HCT116 (cell line): ENCODE results near the gene MT1G. TPM values are rescaled to one million over a fixed set of nuclear protein-coding genes. Genes with fewer than 3 reads are reported as not detected.

Experiments
- ATAC-seq: fragments of 200-7000 bp; cut with Tn5 transposase; 2 replicates; pipeline ENCODE4 v1.9.1; 2020; ENCODE audit warnings: mild to moderate bottlenecking, moderate library complexity
- BruUV-seq: library from RNA; stranded (reverse); fragments of 400-500 nt; replicated peaks from 2 replicates; lab custom pipeline; 2021; lab: Mats Ljungman, UMichigan
- CTCF ChIA-PET: fragments of 300-600 bp; sonication (Branson Sonifier 250); formaldehyde crosslinking; loops from one replicate; lab custom pipeline; 2021; ENCODE audit warnings: antibody characterized with exemption; lab: Charles Lee
- POLR2A ChIA-PET: fragments of 300-600, 350-600 bp; sonication (Branson Sonifier 250); formaldehyde crosslinking; loops from one replicate; lab custom pipeline; 2021; ENCODE audit warnings: antibody characterized with exemption; lab: Charles Lee
- RAD21 ChIA-PET, 2 experiments: fragments of 300-600 bp; sonication (Branson Sonifier 250); formaldehyde crosslinking; loops; one replicate each; lab custom pipeline; 2023; ENCODE audit warnings: low total read pairs in 2 of 2; ENCODE audit not compliant: uncharacterized antibody in 2 of 2, unreplicated experiment in 2 of 2, low non-redundant PET in 1 of 2; lab: Charles Lee
- DNase-seq: peaks from one replicate; pipeline ENCODE4 v3.0.0-alpha.2; 2010; ENCODE audit warnings: low read depth, low spot score
- H2AFZ ChIP-seq: fragments of 200-600 bp; shearing (Covaris generic), sonication (generic); 2 replicates; pipeline ENCODE4 v1.6.1; 2017; ENCODE audit warnings: low read depth, mixed run types, mixed read lengths, antibody characterized with exemption, low read length; ENCODE audit not compliant: poor library complexity, severe bottlenecking
- H3K27ac ChIP-seq: 2 replicates; pipeline ENCODE4 v1.5.1; 2012; ENCODE audit warnings: low read depth, low read length
- H3K27me3 ChIP-seq: fragments of 200-600 bp; sonication (generic); 2 replicates; pipeline ENCODE4 v1.6.1; 2016; ENCODE audit warnings: mixed run types, low read length, mixed read lengths; ENCODE audit not compliant: insufficient read depth
- H3K36me3 ChIP-seq, 2 experiments: fragments of 200-500 bp in 1 of 2; fragments of 200-600 bp in 1 of 2; sonication (Bioruptor generic) in 1 of 2; sonication (generic) in 1 of 2; 2 replicates each; pipeline versions ENCODE4 v1.5.1 to v1.6.1; 2014 to 2016; ENCODE audit warnings: low read length in 2 of 2, inconsistent platforms in 1 of 2, mixed read lengths in 1 of 2, mixed run types in 1 of 2; ENCODE audit not compliant: insufficient read depth in 2 of 2, control insufficient read depth in 1 of 2
- H3K4me1 ChIP-seq, 2 experiments: fragments of 200-600 bp in 1 of 2; sonication (generic) in 1 of 2; 2 replicates each; pipeline versions ENCODE4 v1.5.1 to v1.6.1; 2012 to 2017; ENCODE audit warnings: low read length in 2 of 2, inconsistent platforms in 1 of 2, mild to moderate bottlenecking in 1 of 2, mixed read lengths in 1 of 2, mixed run types in 1 of 2, moderate library complexity in 1 of 2; ENCODE audit not compliant: insufficient read depth in 2 of 2, control insufficient read depth in 1 of 2
- H3K4me2 ChIP-seq: fragments of 200-600 bp; sonication (generic); 2 replicates; pipeline ENCODE4 v1.6.1; 2017; ENCODE audit warnings: mixed run types, low read length, mixed read lengths
- H3K4me3 ChIP-seq, 2 experiments: fragments of 200-600 bp in 1 of 2; sonication (generic) in 1 of 2; replicated peaks in 1 of 2; 2 replicates each; pipeline ENCODE4 v1.5.1; 2011 to 2016; ENCODE audit warnings: low read length in 2 of 2, control low read depth in 1 of 2, low read depth in 1 of 2, mild to moderate bottlenecking in 1 of 2, mixed read lengths in 1 of 2, mixed run types in 1 of 2
- H3K79me2 ChIP-seq: fragments of 200-600 bp; sonication (generic); 2 replicates; pipeline ENCODE4 v1.6.1; 2017; ENCODE audit warnings: mild to moderate bottlenecking, mixed run types, low read length, moderate library complexity, mixed read lengths; ENCODE audit not compliant: insufficient read depth
- H3K9ac ChIP-seq: fragments of 200-600 bp; sonication (generic); 2 replicates; pipeline ENCODE4 v1.6.1; 2016; ENCODE audit warnings: low read length, mixed read lengths
- H3K9me2 ChIP-seq: fragments of 200-600 bp; sonication (generic), shearing (Covaris generic); 2 replicates; pipeline ENCODE4 v1.6.1; 2017; ENCODE audit warnings: mixed run types, mild to moderate bottlenecking, moderate library complexity; ENCODE audit not compliant: insufficient read depth
- H3K9me3 ChIP-seq, 2 experiments: fragments of 200-500 bp in 1 of 2; fragments of 200-600 bp in 1 of 2; sonication (Bioruptor generic) in 1 of 2; sonication (generic) in 1 of 2; 2 replicates each; pipeline ENCODE4 v1.6.1; 2014 to 2017; ENCODE audit warnings: low read length in 2 of 2, mixed read lengths in 2 of 2, inconsistent platforms in 1 of 2, low read depth in 1 of 2, mild to moderate bottlenecking in 1 of 2, mixed run types in 1 of 2, moderate library complexity in 1 of 2; ENCODE audit not compliant: control insufficient read depth in 1 of 2, insufficient read depth in 1 of 2
- H4K20me1 ChIP-seq: fragments of 200-600 bp; sonication (generic), shearing (Covaris generic); 2 replicates; pipeline ENCODE4 v1.6.1; 2017; ENCODE audit warnings: mixed run types, mild to moderate bottlenecking, moderate library complexity; ENCODE audit not compliant: insufficient read depth
- ATF3 ChIP-seq: IDR thresholded peaks from 2 replicates; pipeline ENCODE4 v1.6.1; 2012
- CTCF ChIP-seq, 3 experiments: fragments of 200-600 bp in 1 of 3; sonication (generic) in 1 of 3; IDR thresholded peaks in 2 of 3; conservative IDR thresholded peaks in 1 of 3; 2 replicates each; pipeline ENCODE4 v1.5.1; 2012 to 2017; ENCODE audit warnings: low read depth in 2 of 3, low read length in 2 of 3, antibody characterized with exemption in 1 of 3, borderline replicate concordance in 1 of 3, control low read depth in 1 of 3, mild to moderate bottlenecking in 1 of 3, mixed read lengths in 1 of 3, mixed run types in 1 of 3, moderate library complexity in 1 of 3; ENCODE audit not compliant: insufficient read depth in 1 of 3
- RAD21 ChIP-seq: IDR thresholded peaks from 2 replicates; pipeline ENCODE4 v1.6.1; 2012; ENCODE audit warnings: low read depth, mild to moderate bottlenecking
- TCF7L2 ChIP-seq: IDR thresholded peaks from 2 replicates; pipeline ENCODE4 v1.7.0; 2011; ENCODE audit warnings: borderline replicate concordance, inconsistent platforms; ENCODE audit not compliant: insufficient read depth, insufficient read length; ENCODE audit errors: extremely low read depth
- YY1 ChIP-seq: IDR thresholded peaks from 2 replicates; pipeline ENCODE4 v1.6.1; 2011; ENCODE audit warnings: low read length, low read depth, moderate library complexity, mild to moderate bottlenecking; ENCODE audit not compliant: insufficient replicate concordance; ENCODE audit errors: extremely low read depth
- ZFX ChIP-seq: fragments of 450-650 bp; IDR thresholded peaks from 2 replicates; pipeline ENCODE4 v1.6.1; 2017
- intact Hi-C: fragments of 100-400 bp; cut with micrococcal nuclease; formaldehyde crosslinking; loops from 2 replicates; pipeline ENCODE4 v1.10.0; 2022
- total RNA-seq: library from RNA; stranded (reverse); gene quantifications from one replicate; pipeline ENCODE4 v1.2.1, GENCODE V29; 2021; ENCODE audit not compliant: unreplicated experiment

Gene MT1G
- total RNA-seq, 1 experiment from 2014 or later = 1.2 TPM

GRCh38 chr16:56639045-56639444 lies 28.8 kb downstream of the MT1G start:
- no peaks in the 10 kb centered on the region for H3K9me3 ChIP-seq
- H3K36me3 ChIP-seq = no peaks in the 10 kb centered on the region
- H4K20me1 ChIP-seq = no peaks in the 10 kb centered on the region
- no peak for TF ChIP-seq TCF7L2
- no peak for TF ChIP-seq ZFX
- TF ChIP-seq ATF3 = no peak
- TF ChIP-seq CTCF (IDR thresholded peaks at IDR 0.05 in 2 of 3, conservative IDR thresholded peaks at IDR 0.05 in 1 of 3; ENCODE audit: borderline replicate concordance in 1 of 3, insufficient read depth in 1 of 3, low read depth in 2 of 3, low read length in 2 of 3) = no peak
- TF ChIP-seq RAD21 = no peak
- TF ChIP-seq YY1 = no peak
- no peak overlapping the region for H3K27ac ChIP-seq
- H3K4me2 ChIP-seq = no peak overlapping the region
- H3K4me1 ChIP-seq = peaks cover 9 to 19% of the 10 kb centered on the region in 2 experiments
- ChIA-PET CTCF (no interaction called here), RAD21 (no interaction called here), POLR2A (no interaction called here)
- no TSS peak for BruUV-seq
- H2AFZ ChIP-seq = no peak overlapping the region
- ATAC-seq (no peak), DNase-seq (no peak)
- no peak overlapping the region for H3K4me3 ChIP-seq
- H3K79me2 ChIP-seq = no peaks in the 10 kb centered on the region
- intact Hi-C loops = no loop called here
- H3K9me2 ChIP-seq = no peaks in the 10 kb centered on the region
- H3K9ac ChIP-seq = no peak overlapping the region
- H3K27me3 ChIP-seq = no peaks in the 10 kb centered on the region
